Calu3 (cell line): ENCODE results near the gene CCNL2. TPM values are rescaled to one million over a fixed set of nuclear protein-coding genes. Genes with fewer than 3 reads are reported as not detected.
"Not testable (repeated sequence)": the region's sequence is repeated elsewhere in the genome, so short reads cannot be mapped to it uniquely, and the experiment has no call there.

Experiments used
- BruUV-seq: library from RNA; stranded (reverse); fragments of 400-500 nt; replicated peaks from 2 replicates; lab custom pipeline; 2021; lab: Mats Ljungman, UMichigan
- CTCF ChIA-PET: fragments of 300-600 bp; sonication (Branson Sonifier 250); formaldehyde crosslinking; loops from one replicate; lab custom pipeline; 2022; ENCODE audit warnings: antibody characterized with exemption; lab: Charles Lee
- DNase-seq: peaks from one replicate; pipeline ENCODE4 v3.0.0; 2022
- H3K27ac Mint-ChIP-seq: one replicate; pipeline ENCODE4 v1.8.0; 2022; ENCODE audit warnings: mixed read lengths; ENCODE audit not compliant: unreplicated experiment
- H3K27me3 Mint-ChIP-seq: one replicate; pipeline ENCODE4 v1.8.0; 2022; ENCODE audit warnings: mixed read lengths; ENCODE audit not compliant: unreplicated experiment
- H3K36me3 Mint-ChIP-seq: one replicate; pipeline ENCODE4 v1.8.0; 2022; ENCODE audit warnings: mild to moderate bottlenecking, moderate library complexity, mixed read lengths; ENCODE audit not compliant: insufficient read depth, unreplicated experiment
- H3K4me1 Mint-ChIP-seq: one replicate; pipeline ENCODE4 v1.8.0; 2022; ENCODE audit warnings: mild to moderate bottlenecking, low read depth, mixed read lengths; ENCODE audit not compliant: unreplicated experiment
- H3K4me3 Mint-ChIP-seq: one replicate; pipeline ENCODE4 v1.8.0; 2022; ENCODE audit warnings: mild to moderate bottlenecking, low read depth, moderate library complexity, mixed read lengths; ENCODE audit not compliant: unreplicated experiment
- H3K9me3 Mint-ChIP-seq: one replicate; pipeline ENCODE4 v1.8.0; 2022; ENCODE audit warnings: low read depth, mixed read lengths; ENCODE audit not compliant: unreplicated experiment
- CTCF ChIP-seq: fragments of 200-600 bp; IDR thresholded peaks from one replicate; pipeline ENCODE4 v1.8.0; 2022; ENCODE audit warnings: antibody characterized with exemption; ENCODE audit not compliant: unreplicated experiment
- intact Hi-C: fragments of 100-400 bp; cut with micrococcal nuclease; formaldehyde crosslinking; loops from one replicate; pipeline ENCODE4 v1.10.0; 2022; ENCODE audit not compliant: unreplicated experiment
- total RNA-seq: library from RNA; stranded (reverse); gene quantifications from 2 replicates; pipeline ENCODE4 v1.2.3, GENCODE V29; 2022

Gene CCNL2
- total RNA-seq, 1 experiment from 2014 or later, result 166 TPM

GRCh38 chr1:1429671-1430073, 30.5 kb upstream of the CCNL2 start:
- intact Hi-C loops, result no loop called here
- no TSS peak for BruUV-seq
- H3K27me3 Mint-ChIP-seq, result no peaks in the 10 kb centered on the region
- peak overlapping the region; percentile 30 for H3K27ac Mint-ChIP-seq
- DNase-seq, result no peak
- TF ChIP-seq CTCF, result no peak
- peaks cover 8% of the 10 kb centered on the region for H3K4me1 Mint-ChIP-seq
- no peaks in the 10 kb centered on the region for H3K9me3 Mint-ChIP-seq
- CTCF ChIA-PET, result interaction anchor here (1.1 to 1.2 kb wide), 2 partner anchors 12 to 30 kb away, joined by 3 to 6 read pairs; partner anchors contain the start of gene CCNL2
- H3K36me3 Mint-ChIP-seq, result peaks cover 19% of the 10 kb centered on the region
- no peak overlapping the region for H3K4me3 Mint-ChIP-seq

DNA sequence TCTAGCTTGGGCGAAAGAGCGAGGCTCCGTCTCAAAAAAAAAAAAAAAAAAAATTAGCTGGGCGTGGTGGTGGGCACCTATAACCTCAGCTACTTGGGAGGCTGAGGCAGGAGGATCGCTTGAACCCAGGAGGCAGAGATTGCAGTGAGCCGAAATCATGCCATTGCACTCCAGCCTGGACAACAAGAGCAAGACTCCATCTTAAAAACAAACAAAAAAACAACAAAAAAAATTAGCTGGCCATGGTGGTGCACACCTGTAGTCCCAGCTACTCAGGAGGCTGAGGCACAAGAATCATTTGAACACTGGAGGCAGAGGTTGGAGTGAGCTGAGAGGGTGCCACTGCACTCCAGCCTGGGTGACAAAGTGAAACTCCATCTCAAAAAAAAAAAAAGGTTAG, 29.8 kb upstream of the CCNL2 start:
- H3K9me3 Mint-ChIP-seq, DNase-seq, H3K27ac Mint-ChIP-seq, H3K4me1 Mint-ChIP-seq, BruUV-seq, intact Hi-C loops, H3K27me3 Mint-ChIP-seq, H3K4me3 Mint-ChIP-seq: not testable (repeated sequence)
- H3K36me3 Mint-ChIP-seq, result peaks cover 16% of the 10 kb centered on the region
- CTCF ChIA-PET, result interaction anchor here (0.7 to 1.2 kb wide), 2 partner anchors 8 to 13 kb away, joined by 4 to 6 read pairs; no protein-coding TSS in a partner anchor

GRCh38 chr1:1428174-1428573, 29.0 kb upstream of the CCNL2 start:
- Mint-ChIP-seq H3K27me3 (no peaks in the 10 kb centered on the region), H3K27ac (no peak overlapping the region), H3K4me3 (no peak overlapping the region), H3K9me3 (no peaks in the 10 kb centered on the region), H3K4me1 (peaks cover 9% of the 10 kb centered on the region), H3K36me3 (peaks cover 10% of the 10 kb centered on the region)
- no peak for DNase-seq
- BruUV-seq, result no TSS peak
- CTCF ChIA-PET, result interaction anchor here (1.2 kb wide), 1 partner anchor 13 kb away, joined by 6 read pairs; no protein-coding TSS in a partner anchor
- no peak for TF ChIP-seq CTCF
- intact Hi-C loops, result no loop called here

DNA sequence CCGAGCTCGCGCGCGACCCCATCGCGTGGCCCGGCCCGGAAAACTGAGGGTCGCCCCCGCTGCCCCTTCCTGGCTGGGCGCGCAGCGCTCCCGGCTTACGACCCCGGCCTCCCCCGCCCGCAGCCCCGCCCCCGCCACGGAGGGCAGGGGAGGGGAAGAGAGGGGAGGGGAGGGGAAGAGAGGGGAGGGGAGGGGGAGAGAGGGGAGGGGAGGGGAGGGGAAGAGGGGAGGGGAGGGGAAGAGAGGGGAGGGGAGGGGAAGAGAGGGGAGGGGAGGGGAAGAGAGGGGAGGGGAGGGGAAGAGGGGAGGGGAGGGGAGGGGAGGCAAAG, 28.6 kb upstream of the CCNL2 start:
- Mint-ChIP-seq H3K4me1 (peaks cover 13% of the 10 kb centered on the region), H3K4me3 (no peak overlapping the region), H3K27me3 (no peaks in the 10 kb centered on the region), H3K36me3 (peaks cover 7% of the 10 kb centered on the region), H3K27ac (no peak overlapping the region), H3K9me3 (no peaks in the 10 kb centered on the region)
- BruUV-seq, result no TSS peak
- no peak for TF ChIP-seq CTCF
- CTCF ChIA-PET, result no interaction called here
- no peak for DNase-seq
- intact Hi-C loops, result no loop called here

DNA sequence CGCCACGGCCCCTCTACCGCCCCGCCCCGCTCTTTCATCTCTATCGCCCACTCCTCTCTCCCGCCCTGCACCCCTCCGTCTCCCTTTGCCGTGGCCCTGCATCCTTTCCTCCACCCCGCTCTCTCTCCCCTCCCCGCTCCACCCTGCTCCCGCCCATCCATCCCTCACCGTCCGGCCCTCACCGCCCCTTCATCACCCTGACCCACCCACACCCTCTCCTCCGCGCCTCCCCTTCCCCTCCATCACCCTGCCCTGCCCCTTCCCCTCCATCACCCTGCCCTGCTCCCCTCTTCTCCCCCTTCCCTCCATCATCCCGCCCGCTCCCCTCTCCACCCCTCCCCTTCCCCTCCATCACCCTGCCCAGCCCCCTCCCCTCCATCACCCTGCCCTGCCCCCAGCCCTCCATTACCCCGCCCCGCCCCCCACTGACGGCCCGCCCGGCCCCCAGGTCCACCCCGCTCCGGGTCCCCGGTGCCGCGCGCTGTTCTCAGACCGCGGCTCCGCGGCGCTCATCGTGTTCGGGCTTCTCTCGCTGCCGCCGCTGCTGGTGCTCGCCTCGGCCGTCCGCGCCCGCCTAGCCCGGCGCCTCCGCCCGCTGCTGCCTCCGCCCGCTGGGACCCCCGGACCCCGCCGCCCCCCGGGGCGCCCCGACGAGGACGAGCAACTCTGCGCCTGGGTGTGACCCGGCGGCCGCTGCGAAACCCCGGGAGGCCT, 28.1 kb upstream of the CCNL2 start:
- CTCF ChIA-PET, result no interaction called here
- TF ChIP-seq CTCF, result no peak
- no peak overlapping the region for H3K4me3 Mint-ChIP-seq
- peaks cover 7% of the 10 kb centered on the region for H3K36me3 Mint-ChIP-seq
- no peak for DNase-seq
- intact Hi-C loops, result no loop called here
- BruUV-seq, result no TSS peak
- H3K27me3 Mint-ChIP-seq, result no peaks in the 10 kb centered on the region
- H3K27ac Mint-ChIP-seq, result no peak overlapping the region
- H3K9me3 Mint-ChIP-seq, result no peaks in the 10 kb centered on the region
- H3K4me1 Mint-ChIP-seq, result peaks cover 15% of the 10 kb centered on the region
